BE2C (cell line): ENCODE data around the gene GRIN2A.

Experiments
- DNase-seq: peaks from one replicate; pipeline ENCODE4 v3.0.0-alpha.2; 2020
- H3K27me3 ChIP-seq: fragments of 250-450 bp; sonication (Bioruptor Pico); 2 replicates; pipeline ENCODE4 v1.5.1; 2020; ENCODE audit warnings: mild to moderate bottlenecking
- H3K36me3 ChIP-seq: fragments of 250-450 bp; sonication (Bioruptor Pico); 2 replicates; pipeline ENCODE4 v1.5.1; 2020; ENCODE audit warnings: mild to moderate bottlenecking
- H3K4me1 ChIP-seq: fragments of 250-450 bp; sonication (Bioruptor Pico); 2 replicates; pipeline ENCODE4 v1.5.1; 2020
- H3K4me3 ChIP-seq: 2 replicates; pipeline ENCODE4 v1.5.1; 2011; ENCODE audit warnings: low read depth, low read length
- H3K9me3 ChIP-seq: fragments of 250-450 bp; sonication (Bioruptor Pico); 2 replicates; pipeline ENCODE4 v1.5.1; 2020
- TF ChIP-seq, protein P1 (sequence below): IDR thresholded peaks from 2 replicates; pipeline ENCODE4 v1.5.1; 2012; ENCODE audit warnings: mild to moderate bottlenecking, low read depth, low read length

Gene GRIN2A

GRCh38 chr16:10067835-10068234 is 114.4 kb downstream of the GRIN2A start:
- Histone ChIP-seq H3K4me1 (no peaks in the 10 kb centered on the region), H3K9me3 (no peaks in the 10 kb centered on the region), H3K27me3 (no peaks in the 10 kb centered on the region), H3K36me3 (no peaks in the 10 kb centered on the region), H3K4me3 (no peak overlapping the region)
- TF ChIP-seq, protein P1, sequence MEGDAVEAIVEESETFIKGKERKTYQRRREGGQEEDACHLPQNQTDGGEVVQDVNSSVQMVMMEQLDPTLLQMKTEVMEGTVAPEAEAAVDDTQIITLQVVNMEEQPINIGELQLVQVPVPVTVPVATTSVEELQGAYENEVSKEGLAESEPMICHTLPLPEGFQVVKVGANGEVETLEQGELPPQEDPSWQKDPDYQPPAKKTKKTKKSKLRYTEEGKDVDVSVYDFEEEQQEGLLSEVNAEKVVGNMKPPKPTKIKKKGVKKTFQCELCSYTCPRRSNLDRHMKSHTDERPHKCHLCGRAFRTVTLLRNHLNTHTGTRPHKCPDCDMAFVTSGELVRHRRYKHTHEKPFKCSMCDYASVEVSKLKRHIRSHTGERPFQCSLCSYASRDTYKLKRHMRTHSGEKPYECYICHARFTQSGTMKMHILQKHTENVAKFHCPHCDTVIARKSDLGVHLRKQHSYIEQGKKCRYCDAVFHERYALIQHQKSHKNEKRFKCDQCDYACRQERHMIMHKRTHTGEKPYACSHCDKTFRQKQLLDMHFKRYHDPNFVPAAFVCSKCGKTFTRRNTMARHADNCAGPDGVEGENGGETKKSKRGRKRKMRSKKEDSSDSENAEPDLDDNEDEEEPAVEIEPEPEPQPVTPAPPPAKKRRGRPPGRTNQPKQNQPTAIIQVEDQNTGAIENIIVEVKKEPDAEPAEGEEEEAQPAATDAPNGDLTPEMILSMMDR = no peak
- DNase-seq = no peak

DNA sequence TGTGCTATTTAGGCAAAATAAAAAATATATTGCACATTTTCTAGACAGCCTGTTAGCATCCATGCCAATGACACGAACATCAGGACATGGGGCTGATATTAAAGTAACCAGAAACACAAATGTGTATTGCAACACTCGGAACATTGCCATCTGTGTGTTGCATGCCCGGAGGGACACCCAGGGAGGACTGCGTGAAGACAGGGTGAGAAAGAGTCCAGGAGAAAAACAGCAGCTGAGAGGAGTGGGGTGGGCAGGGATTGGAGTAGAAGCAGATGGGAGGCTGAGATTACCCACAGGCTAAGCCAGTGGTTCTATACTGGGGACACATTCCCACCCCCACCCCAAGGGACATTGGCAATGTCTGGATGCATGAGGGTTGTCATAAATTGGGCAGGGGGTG is 114.8 kb downstream of the GRIN2A start:
- Histone ChIP-seq H3K9me3 (no peaks in the 10 kb centered on the region), H3K36me3 (no peaks in the 10 kb centered on the region), H3K27me3 (no peaks in the 10 kb centered on the region), H3K4me1 (no peaks in the 10 kb centered on the region), H3K4me3 (no peak overlapping the region)
- no peak for DNase-seq
- TF ChIP-seq, protein P1 = no peak

DNA sequence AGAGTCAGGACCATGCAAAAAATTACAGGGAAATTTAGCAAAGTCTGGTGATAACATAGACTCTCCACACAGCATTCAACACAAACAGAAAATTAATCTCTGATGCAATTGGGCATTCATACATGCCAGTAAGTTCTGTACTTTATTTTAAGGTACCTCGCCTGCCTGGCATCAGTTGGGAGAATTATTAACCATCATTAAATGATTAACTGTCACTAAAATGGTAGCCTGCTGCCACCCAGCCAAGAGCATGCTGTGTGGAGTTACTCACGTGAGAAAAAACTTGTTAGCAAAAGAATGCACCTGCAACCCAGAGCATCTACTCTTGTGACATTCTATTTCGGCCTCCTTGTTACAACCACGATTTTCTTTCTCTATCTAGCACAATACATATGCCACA is 117.2 kb downstream of the GRIN2A start:
- no peaks in the 10 kb centered on the region for H3K4me1 ChIP-seq
- DNase-seq = no peak
- H3K27me3 ChIP-seq = no peaks in the 10 kb centered on the region
- no peaks in the 10 kb centered on the region for H3K9me3 ChIP-seq
- H3K36me3 ChIP-seq = no peaks in the 10 kb centered on the region
- no peak overlapping the region for H3K4me3 ChIP-seq
- TF ChIP-seq, protein P1 = no peak

DNA sequence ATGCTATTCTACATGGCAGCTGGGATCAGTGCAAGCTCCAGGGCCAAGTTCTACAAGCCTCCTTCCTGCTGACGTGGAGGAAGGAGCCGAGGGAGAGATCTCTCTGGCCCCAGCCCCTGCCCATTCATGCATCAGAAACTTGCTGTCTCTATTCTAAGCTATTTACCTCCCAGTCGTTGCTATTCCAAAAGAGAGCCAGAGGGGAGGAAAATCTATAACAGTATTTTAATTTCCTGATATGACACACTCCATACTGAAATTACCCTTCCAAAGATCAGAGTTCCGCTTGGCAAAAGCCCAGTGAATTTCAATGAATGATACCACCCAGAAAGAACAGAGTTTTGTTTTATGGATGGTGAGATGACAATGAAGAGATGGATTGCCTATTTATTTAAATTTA is 133.4 kb downstream of the GRIN2A start:
- DNase-seq = no peak
- Histone ChIP-seq H3K9me3 (no peaks in the 10 kb centered on the region), H3K27me3 (no peaks in the 10 kb centered on the region), H3K36me3 (no peaks in the 10 kb centered on the region), H3K4me3 (no peak overlapping the region), H3K4me1 (no peaks in the 10 kb centered on the region)
- TF ChIP-seq, protein P1 = no peak

DNA sequence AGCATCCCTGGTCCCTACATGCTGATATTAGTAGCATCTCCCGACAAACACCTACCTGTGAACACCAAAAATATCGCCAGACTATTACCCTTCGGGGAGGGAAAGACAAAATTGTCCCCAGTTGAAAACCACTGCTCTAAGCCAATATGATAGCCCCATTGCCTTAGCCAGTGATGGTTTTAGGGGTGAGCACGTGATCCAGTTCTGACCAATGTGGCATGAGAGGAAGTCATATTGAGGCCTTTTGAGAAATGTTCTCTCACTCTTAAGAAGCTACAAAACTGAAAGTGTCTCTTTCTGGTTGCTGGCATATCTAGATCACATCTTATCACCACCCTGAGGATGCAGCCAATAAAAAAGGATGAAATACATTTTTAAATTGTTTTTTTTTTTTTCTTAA is 136.3 kb downstream of the GRIN2A start:
- H3K4me3 ChIP-seq = no peak overlapping the region
- no peaks in the 10 kb centered on the region for H3K4me1 ChIP-seq
- no peaks in the 10 kb centered on the region for H3K9me3 ChIP-seq
- no peaks in the 10 kb centered on the region for H3K36me3 ChIP-seq
- TF ChIP-seq, protein P1 = no peak
- DNase-seq = no peak
- H3K27me3 ChIP-seq = no peaks in the 10 kb centered on the region

DNA sequence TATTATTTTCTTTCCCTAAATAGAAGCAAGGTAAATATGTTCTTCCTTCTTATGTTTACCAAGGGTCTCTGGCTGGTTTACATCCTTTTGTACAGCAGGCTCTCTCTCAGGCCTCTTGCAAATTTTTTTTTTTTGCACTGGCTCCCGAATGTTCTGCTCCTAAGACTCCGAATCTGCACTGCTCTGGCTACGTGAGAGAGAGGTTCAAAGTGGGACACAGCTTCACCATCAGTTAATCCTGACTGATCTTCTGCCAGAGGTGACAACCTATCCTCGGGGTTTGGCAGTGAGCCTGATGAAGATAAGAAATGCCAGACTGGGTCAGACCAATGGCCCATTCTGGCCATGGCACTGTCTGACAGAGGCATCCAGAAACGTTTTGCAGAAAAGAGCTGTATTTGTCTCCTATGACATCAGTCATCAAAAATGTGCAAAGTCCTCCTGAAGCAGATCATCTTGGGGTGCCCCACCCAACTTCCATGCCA is 136.9 kb downstream of the GRIN2A start:
- H3K4me1 ChIP-seq = no peaks in the 10 kb centered on the region
- no peaks in the 10 kb centered on the region for H3K9me3 ChIP-seq
- no peaks in the 10 kb centered on the region for H3K36me3 ChIP-seq
- H3K27me3 ChIP-seq = no peaks in the 10 kb centered on the region
- DNase-seq = no peak
- TF ChIP-seq, protein P1 = no peak
- H3K4me3 ChIP-seq = no peak overlapping the region
